Thyroid gland (tissue), 4 donors: ENCODE measurements around the gene COMP. TPM values are rescaled to one million over a fixed set of nuclear protein-coding genes. Genes with fewer than 3 reads are reported as not detected.

Source experiments
- DNase-seq, 2 donors: peaks; one replicate each; pipeline ENCODE4 v3.0.0-alpha.2; 2019
- H3K27ac ChIP-seq, 3 donors: fragments of 200-600 bp; sonication (generic); 1 replicate in 2 of 3; 2 replicates in 1 of 3; pipeline ENCODE4 v1.5.1; 2016 to 2019; ENCODE audit warnings: mild to moderate bottlenecking in 1 of 3, moderate library complexity in 1 of 3
- H3K27me3 ChIP-seq: fragments of 200-600 bp; sonication (generic); one replicate; pipeline ENCODE4 v1.5.1; 2019
- H3K36me3 ChIP-seq, 2 donors: fragments of 200-600 bp; sonication (generic); one replicate each; pipeline ENCODE4 v1.5.1; 2016 to 2019
- H3K4me1 ChIP-seq, 2 donors: fragments of 200-600 bp; sonication (generic); one replicate each; pipeline ENCODE4 v1.5.1; 2017 to 2019
- H3K4me3 ChIP-seq, 3 donors: fragments of 200-600 bp; sonication (generic); replicated peaks in 1 of 3; 1 replicate in 2 of 3; 2 replicates in 1 of 3; pipeline ENCODE4 v1.5.1; 2016; ENCODE audit warnings: mild to moderate bottlenecking in 1 of 3
- H3K9me3 ChIP-seq: fragments of 200-600 bp; sonication (generic); one replicate; pipeline ENCODE4 v1.5.1; 2017
- POLR2A ChIP-seq, 2 donors: fragments of 450-650 bp; IDR thresholded peaks; one replicate each; pipeline ENCODE4 v1.6.1; 2017; ENCODE audit warnings: antibody characterized with exemption in 2 of 2, mild to moderate bottlenecking in 2 of 2, moderate library complexity in 1 of 2
- WGBS, 2 donors: methylation state at CpG; one replicate each; pipeline ENCODE4 v1.1.5; 2017; 5-methylcytosine and 5-hydroxymethylcytosine counted together
- intact Hi-C: fragments of 100-400 bp; cut with DNase I; formaldehyde crosslinking; loops from one replicate; pipeline ENCODE4 v1.15.1; 2023
- total RNA-seq, 4 donors: library from RNA; depleted of rRNA; stranded (reverse); fragments of >200 nt; gene quantifications; one replicate each; pipeline ENCODE4 v1.2.3, GENCODE V29; 2016
- TF ChIP-seq, protein P1 (sequence below), 6 experiments: fragments of 200-600 bp in 3 of 6; fragments of 450-650 bp in 3 of 6; sonication (generic) in 3 of 6; IDR thresholded peaks; one replicate each; pipeline ENCODE4 v1.5.1; 2016 to 2019; ENCODE audit warnings: antibody characterized with exemption in 6 of 6, mild to moderate bottlenecking in 2 of 6, inconsistent platforms in 1 of 6, moderate library complexity in 1 of 6

COMP gene
- total RNA-seq, 4 donors from 2014 or later: 0.33 to 33.3 (median 1.9) TPM

DNA sequence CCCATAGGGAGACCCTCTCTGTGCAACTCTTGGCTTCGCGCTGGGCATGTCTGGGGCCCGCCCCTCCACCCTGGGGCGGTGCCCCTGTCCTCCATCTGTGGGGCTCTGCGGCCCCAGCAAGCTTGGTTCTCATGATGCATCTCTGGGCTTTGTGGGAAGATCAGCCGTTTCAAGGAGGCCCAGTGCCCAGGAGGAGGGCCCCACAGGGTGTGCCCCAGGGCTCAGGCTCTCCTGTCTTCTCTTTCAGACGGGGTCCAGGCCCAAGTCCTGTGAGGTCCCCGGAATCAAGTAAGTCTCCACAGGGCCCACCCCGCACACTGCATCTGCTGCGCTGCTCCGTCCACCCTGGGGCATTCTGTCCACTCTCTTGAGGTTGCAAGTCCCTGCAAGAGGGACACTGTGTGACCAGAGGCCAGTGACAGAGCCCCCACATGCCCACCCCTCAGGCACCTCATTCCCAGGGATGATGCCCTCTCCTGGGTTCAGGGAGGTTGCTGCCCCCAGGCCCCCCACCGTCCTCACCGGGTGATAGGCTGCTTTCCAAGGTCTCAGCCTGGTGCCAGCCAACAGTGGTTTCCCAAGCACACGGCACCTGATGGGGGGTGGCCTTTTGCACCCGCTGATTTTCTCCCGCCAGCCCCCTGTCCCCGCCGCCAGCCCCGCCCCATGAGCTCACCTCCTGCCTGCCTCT, 31.7 kb downstream of the COMP start:
- 87 to 96% methylated on average over 10 to 16 of the region's 19 CpGs for WGBS, 2 donors

DNA sequence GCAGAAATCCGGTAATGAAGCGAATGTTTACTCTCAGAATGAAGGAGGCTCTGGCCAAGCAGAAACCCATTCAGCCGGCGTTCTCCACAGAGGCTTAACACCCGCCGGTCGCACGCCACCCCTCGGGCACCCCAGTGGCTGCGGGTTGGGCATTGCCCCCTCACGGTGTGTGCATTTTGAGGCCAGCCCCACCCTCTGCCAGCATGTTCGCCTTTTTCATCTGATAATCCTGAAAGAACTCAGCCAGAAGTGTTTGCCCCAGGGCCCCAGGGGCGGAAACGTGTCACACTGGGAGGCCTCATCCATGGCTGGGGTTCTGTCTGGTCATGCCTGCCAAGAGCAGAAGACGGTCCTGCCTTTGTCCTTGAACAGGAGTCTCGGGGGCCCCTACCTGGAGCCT, 34.2 kb downstream of the COMP start:
- TF ChIP-seq, protein P1, sequence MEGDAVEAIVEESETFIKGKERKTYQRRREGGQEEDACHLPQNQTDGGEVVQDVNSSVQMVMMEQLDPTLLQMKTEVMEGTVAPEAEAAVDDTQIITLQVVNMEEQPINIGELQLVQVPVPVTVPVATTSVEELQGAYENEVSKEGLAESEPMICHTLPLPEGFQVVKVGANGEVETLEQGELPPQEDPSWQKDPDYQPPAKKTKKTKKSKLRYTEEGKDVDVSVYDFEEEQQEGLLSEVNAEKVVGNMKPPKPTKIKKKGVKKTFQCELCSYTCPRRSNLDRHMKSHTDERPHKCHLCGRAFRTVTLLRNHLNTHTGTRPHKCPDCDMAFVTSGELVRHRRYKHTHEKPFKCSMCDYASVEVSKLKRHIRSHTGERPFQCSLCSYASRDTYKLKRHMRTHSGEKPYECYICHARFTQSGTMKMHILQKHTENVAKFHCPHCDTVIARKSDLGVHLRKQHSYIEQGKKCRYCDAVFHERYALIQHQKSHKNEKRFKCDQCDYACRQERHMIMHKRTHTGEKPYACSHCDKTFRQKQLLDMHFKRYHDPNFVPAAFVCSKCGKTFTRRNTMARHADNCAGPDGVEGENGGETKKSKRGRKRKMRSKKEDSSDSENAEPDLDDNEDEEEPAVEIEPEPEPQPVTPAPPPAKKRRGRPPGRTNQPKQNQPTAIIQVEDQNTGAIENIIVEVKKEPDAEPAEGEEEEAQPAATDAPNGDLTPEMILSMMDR (IDR thresholded peaks at IDR 0.05): no peak
- no peak for TF ChIP-seq POLR2A (IDR thresholded peaks at IDR 0.05)
- WGBS, 2 donors: 92 to 93% methylated on average over 12 to 16 of the region's 16 CpGs
- Histone ChIP-seq H3K27me3 (no peaks in the 10 kb centered on the region), H3K4me1 (peaks cover 12 to 17% of the 10 kb centered on the region in 2 donors), H3K27ac (no peak overlapping the region), H3K9me3 (no peaks in the 10 kb centered on the region), H3K4me3 (no peak overlapping the region), H3K36me3 (no peaks in the 10 kb centered on the region)
- no peak for DNase-seq
- intact Hi-C loops: no loop called here

More for the DNA sequence above, 31.7 kb downstream of the COMP start:
- no peak overlapping the region for H3K27ac ChIP-seq
- H3K27me3 ChIP-seq: no peaks in the 10 kb centered on the region
- H3K4me1 ChIP-seq: peaks cover 36 to 43% of the 10 kb centered on the region in 2 donors
- no peak overlapping the region for H3K4me3 ChIP-seq
- intact Hi-C loops: no loop called here
- no peaks in the 10 kb centered on the region for H3K36me3 ChIP-seq
- no peak for DNase-seq
- no peaks in the 10 kb centered on the region for H3K9me3 ChIP-seq
- TF ChIP-seq, protein P1 (IDR thresholded peaks at IDR 0.05): no peak

DNA sequence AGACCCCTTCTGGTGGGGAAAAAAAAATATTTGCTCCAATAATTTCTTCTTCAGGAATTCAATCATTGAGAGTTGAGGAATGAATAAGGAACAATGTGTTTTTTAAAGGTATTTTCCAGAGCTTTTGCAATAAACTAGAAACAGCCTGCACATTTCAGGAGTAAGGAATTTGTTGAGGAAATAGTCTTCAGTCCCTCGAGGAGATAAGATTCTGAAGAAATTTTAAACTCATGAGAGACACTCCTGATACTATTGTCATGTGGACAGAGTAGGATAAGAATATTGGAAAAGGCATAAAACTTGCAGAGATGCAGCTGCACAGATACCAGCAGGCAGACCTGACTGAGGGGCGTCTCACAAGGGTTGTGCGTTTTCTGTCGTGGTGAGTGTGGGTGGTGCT, 36.6 kb downstream of the COMP start:
- Histone ChIP-seq H3K4me1 (no peaks in the 10 kb centered on the region), H3K27ac (no peak overlapping the region), H3K9me3 (no peaks in the 10 kb centered on the region), H3K36me3 (no peaks in the 10 kb centered on the region), H3K27me3 (no peaks in the 10 kb centered on the region), H3K4me3 (no peak overlapping the region)
- 91 to 92% methylated on average over 4 of the region's 4 CpGs for WGBS, 2 donors
- TF ChIP-seq POLR2A (IDR thresholded peaks at IDR 0.05): no peak
- TF ChIP-seq, protein P1 (IDR thresholded peaks at IDR 0.05): no peak
- intact Hi-C loops: no loop called here
- DNase-seq: no peak

DNA sequence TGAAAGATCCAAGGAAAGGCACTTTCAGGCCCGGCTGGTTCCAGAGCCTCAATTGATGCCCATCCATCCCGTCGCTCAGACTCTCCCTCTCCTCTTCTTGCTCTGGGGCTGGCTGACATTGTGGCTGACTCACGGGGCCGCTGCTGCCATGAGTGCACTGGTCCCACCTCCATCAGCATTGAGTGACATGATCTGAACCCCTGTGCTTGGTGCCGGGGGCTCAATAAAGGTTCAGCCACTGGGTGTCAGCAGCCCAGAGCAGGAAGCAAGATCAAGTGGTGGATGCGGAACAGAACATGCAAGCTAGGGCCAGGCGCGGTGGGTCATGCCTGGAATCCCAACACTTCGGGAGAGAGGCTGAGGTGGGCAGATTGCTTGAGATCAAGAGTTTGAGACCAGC, 39.5 kb downstream of the COMP start:
- DNase-seq: no peak
- H3K4me1 ChIP-seq: no peaks in the 10 kb centered on the region
- intact Hi-C loops: no loop called here
- 88 to 96% methylated on average over 10 of the region's 10 CpGs for WGBS, 2 donors
- H3K36me3 ChIP-seq: no peaks in the 10 kb centered on the region
- TF ChIP-seq, protein P1 (IDR thresholded peaks at IDR 0.05): no peak
- TF ChIP-seq POLR2A (IDR thresholded peaks at IDR 0.05): no peak
- H3K4me3 ChIP-seq: no peak overlapping the region
- no peaks in the 10 kb centered on the region for H3K9me3 ChIP-seq
- no peaks in the 10 kb centered on the region for H3K27me3 ChIP-seq
- no peak overlapping the region for H3K27ac ChIP-seq

DNA sequence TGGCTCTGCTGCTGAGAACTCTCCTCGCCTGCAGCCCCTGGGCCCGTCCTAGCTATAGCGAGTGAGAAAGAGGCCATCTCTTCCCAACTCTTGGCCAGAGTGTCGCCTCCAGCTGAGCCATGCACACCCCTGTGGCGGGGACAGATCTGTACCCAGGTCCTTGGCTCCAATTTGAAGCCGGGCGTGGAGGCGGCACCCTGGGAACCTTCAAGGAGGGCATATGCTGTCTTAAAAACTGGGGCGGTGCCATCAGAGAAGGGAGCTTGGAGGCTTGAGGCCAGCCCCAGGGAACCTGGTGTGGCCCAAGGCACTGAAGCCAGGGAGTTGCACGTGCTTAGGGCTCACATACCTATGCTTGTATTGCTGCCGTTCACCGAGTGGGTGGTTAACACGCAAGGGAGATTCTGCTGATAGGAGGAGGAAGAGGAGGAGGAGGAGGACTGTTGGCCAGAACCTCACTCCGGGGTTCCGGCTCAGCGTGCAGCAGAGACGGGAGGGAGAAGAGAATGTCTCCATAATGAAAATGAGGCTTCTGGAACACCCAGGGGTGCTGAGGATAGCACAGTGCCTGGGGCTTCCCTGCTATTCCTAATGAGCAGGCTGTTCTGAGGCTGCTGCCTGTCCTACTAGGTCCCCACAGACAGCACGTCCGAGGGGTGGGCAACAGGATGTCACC, 40.7 kb downstream of the COMP start:
- Histone ChIP-seq H3K9me3 (no peaks in the 10 kb centered on the region), H3K27me3 (no peaks in the 10 kb centered on the region), H3K27ac (no peak overlapping the region), H3K4me3 (no peak overlapping the region), H3K4me1 (no peaks in the 10 kb centered on the region), H3K36me3 (no peaks in the 10 kb centered on the region)
- intact Hi-C loops: no loop called here
- DNase-seq: no peak
- 93 to 95% methylated on average over 13 to 15 of the region's 19 CpGs for WGBS, 2 donors
- no peak for TF ChIP-seq POLR2A (IDR thresholded peaks at IDR 0.05)
- TF ChIP-seq, protein P1 (IDR thresholded peaks at IDR 0.05): no peak
